Esophagus muscularis mucosa (tissue), 3 donors: Measurements from ENCODE around the gene TMEM247.

Experiments
- CTCF ChIP-seq, 3 experiments: fragments of 200-600 bp in 2 of 3; fragments of 450-650 bp in 1 of 3; sonication (generic) in 2 of 3; IDR thresholded peaks; one replicate each; pipeline ENCODE4 v1.5.1; 2017 to 2019; ENCODE audit warnings: antibody characterized with exemption in 3 of 3, mild to moderate bottlenecking in 2 of 3, moderate library complexity in 1 of 3
- POLR2A ChIP-seq: fragments of 450-650 bp; IDR thresholded peaks from one replicate; pipeline ENCODE4 v1.6.1; 2017; ENCODE audit warnings: antibody characterized with exemption, moderate library complexity, mild to moderate bottlenecking, low read depth
- POLR2AphosphoS5 ChIP-seq, 2 donors: sonication (generic); formaldehyde crosslinking; IDR thresholded peaks; one replicate each; pipeline ENCODE4 v1.6.1; 2017; ENCODE audit warnings: antibody characterized with exemption in 2 of 2

DNA sequence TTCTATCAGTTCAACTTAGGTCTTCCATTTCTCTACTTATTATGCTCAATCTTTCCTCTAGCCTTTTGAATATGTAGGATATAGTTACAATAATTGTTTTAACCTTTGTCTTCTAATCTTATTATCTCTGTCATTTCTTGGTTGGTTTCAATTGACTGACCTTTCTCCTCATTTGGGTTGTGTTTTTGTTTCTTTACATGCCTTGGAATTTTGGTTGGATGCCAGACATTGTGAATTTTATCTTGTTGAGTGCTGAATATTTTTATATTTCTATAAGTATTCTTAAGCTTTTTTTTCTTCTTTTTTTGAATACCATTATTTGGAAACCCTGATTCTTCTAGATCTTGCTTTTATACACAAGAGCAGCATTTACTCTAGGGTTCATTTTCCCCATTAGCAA, 30.7 kb upstream of the TMEM247 start:
- TF ChIP-seq CTCF (IDR thresholded peaks at IDR 0.05), result no peak
- no peak for TF ChIP-seq POLR2AphosphoS5 (IDR thresholded peaks at IDR 0.05)
- no peak for TF ChIP-seq POLR2A
